Measurements from ENCODE around the gene BLZF1.
"Not testable (repeated sequence)": the region's sequence is repeated elsewhere in the genome, so short reads cannot be mapped to it uniquely, and the experiment has no call there.

BLZF1 gene

GRCh38 chr1:169390303-169390702 is 22.3 kb downstream of the BLZF1 start:
- no peak for TF ChIP-seq TOX (CRISPR knock-in tag; IDR thresholded peaks at IDR 0.05; ENCODE audit: borderline replicate concordance)
- TF ChIP-seq ZC3H10 (CRISPR knock-in tag; IDR thresholded peaks at IDR 0.05): no peak
- TF ChIP-seq OSR1 (CRISPR knock-in tag; IDR thresholded peaks at IDR 0.05): no peak
- TF ChIP-seq ZNF70 (CRISPR knock-in tag; IDR thresholded peaks at IDR 0.05): no peak
- TF ChIP-seq CREB5 (CRISPR knock-in tag; IDR thresholded peaks at IDR 0.05; ENCODE audit: low read depth): no peak
- no peak for TF ChIP-seq ZFP3 (CRISPR knock-in tag; IDR thresholded peaks at IDR 0.05)
- TF ChIP-seq PPARA (CRISPR knock-in tag; IDR thresholded peaks at IDR 0.05; ENCODE audit: borderline replicate concordance): no peak
- TF ChIP-seq POU6F1 (CRISPR knock-in tag; IDR thresholded peaks at IDR 0.05; ENCODE audit: borderline replicate concordance, low read depth): no peak
- ATAC-seq: no peak

GRCh38 chr1:169392406-169392805 is 24.4 kb downstream of the BLZF1 start:
- no peak for ATAC-seq
- TF ChIP-seq ZFP30 (CRISPR knock-in tag; IDR thresholded peaks at IDR 0.05) (no peak), PPARA (CRISPR knock-in tag; IDR thresholded peaks at IDR 0.05; ENCODE audit: borderline replicate concordance) (no peak)

GRCh38 chr1:169395955-169396354 is 28.0 kb downstream of the BLZF1 start:
- TF ChIP-seq CSDC2 (CRISPR knock-in tag; IDR thresholded peaks at IDR 0.05) (no peak), RARB (CRISPR knock-in tag; IDR thresholded peaks at IDR 0.05) (no peak), ZNF565 (CRISPR knock-in tag; conservative IDR thresholded peaks at IDR 0.05; ENCODE audit: low read depth) (no peak)
- ATAC-seq: no peak

- not testable (repeated sequence) for ATAC-seq
Measured at GRCh38 chr1:169402578-169402977, 34.6 kb downstream of the BLZF1 start.

GRCh38 chr1:169408340-169408739 is 40.3 kb downstream of the BLZF1 start:
- not testable (repeated sequence) for ATAC-seq

- no peak for ATAC-seq
- TF ChIP-seq CREB5 (CRISPR knock-in tag; IDR thresholded peaks at IDR 0.05; ENCODE audit: low read depth): no peak
- TF ChIP-seq RARB (CRISPR knock-in tag; IDR thresholded peaks at IDR 0.05): no peak
- no peak for TF ChIP-seq POU6F1 (CRISPR knock-in tag; IDR thresholded peaks at IDR 0.05; ENCODE audit: borderline replicate concordance, low read depth)
- TF ChIP-seq TOX (CRISPR knock-in tag; IDR thresholded peaks at IDR 0.05; ENCODE audit: borderline replicate concordance): no peak
- no peak for TF ChIP-seq ZC3H10 (CRISPR knock-in tag; IDR thresholded peaks at IDR 0.05)
Measured at GRCh38 chr1:169414952-169415351, 47.0 kb downstream of the BLZF1 start.

GRCh38 chr1:169421309-169421708 is 53.3 kb downstream of the BLZF1 start:
- TF ChIP-seq PPARA (CRISPR knock-in tag; IDR thresholded peaks at IDR 0.05; ENCODE audit: borderline replicate concordance) (no peak), ZNF70 (CRISPR knock-in tag; IDR thresholded peaks at IDR 0.05) (no peak), ARNTL (CRISPR knock-in tag; IDR thresholded peaks at IDR 0.05; ENCODE audit: borderline replicate concordance, low read depth) (no peak), CSDC2 (CRISPR knock-in tag; IDR thresholded peaks at IDR 0.05) (no peak), ISL1 (CRISPR knock-in tag; IDR thresholded peaks at IDR 0.05) (no peak), CSRNP3 (CRISPR knock-in tag; IDR thresholded peaks at IDR 0.05) (no peak), RARB (CRISPR knock-in tag; IDR thresholded peaks at IDR 0.05) (no peak), GLIS3 (CRISPR knock-in tag; IDR thresholded peaks at IDR 0.05) (no peak), PATZ1 (CRISPR knock-in tag; IDR thresholded peaks at IDR 0.05; ENCODE audit: borderline replicate concordance) (no peak), ZNF565 (CRISPR knock-in tag; conservative IDR thresholded peaks at IDR 0.05; ENCODE audit: low read depth) (no peak), ZC3H10 (CRISPR knock-in tag; IDR thresholded peaks at IDR 0.05) (no peak), OSR1 (CRISPR knock-in tag; IDR thresholded peaks at IDR 0.05) (no peak)
- ATAC-seq: no peak
